H1 (cell line): Measurements from ENCODE around the gene F13B. TPM values are rescaled to one million over a fixed set of nuclear protein-coding genes. Genes with fewer than 3 reads are reported as not detected.

Source experiments
- CTCF ChIA-PET: fragments of 300-600 bp; sonication (Branson Sonifier 250); formaldehyde crosslinking; loops from one replicate; lab custom pipeline; 2021; ENCODE audit not compliant: partially characterized antibody; lab: Charles Lee
- POLR2A ChIA-PET: fragments of 300-600 bp; sonication (Branson Sonifier 250); formaldehyde crosslinking; loops from one replicate; lab custom pipeline; 2021; ENCODE audit warnings: inconsistent platforms; ENCODE audit not compliant: partially characterized antibody; lab: Charles Lee
- DNase-seq, 2 experiments: peaks; one replicate each; pipeline versions ENCODE4 v3.0.0 to v3.0.0-alpha.2; 2010 to 2022; ENCODE audit warnings: low spot score in 2 of 2, low read depth in 1 of 2, mixed read lengths in 1 of 2
- FAIRE-seq: peaks from 2 replicates; lab custom pipeline; 2011; peaks lifted over from hg19 to GRCh38; lab: Jason Lieb, UNC
- H2AFZ ChIP-seq: 2 replicates; pipeline ENCODE4 v1.8.1; 2012; ENCODE audit warnings: low read length, inconsistent platforms
- H2AK5ac ChIP-seq: 2 replicates; pipeline ENCODE4 v1.6.1; 2013; ENCODE audit warnings: low read depth, low read length
- H2BK120ac ChIP-seq: replicated peaks from 2 replicates; pipeline ENCODE3; 2013; ENCODE audit warnings: low read depth, low read length, inconsistent platforms
- H2BK12ac ChIP-seq: 2 replicates; pipeline ENCODE4 v1.6.1; 2013; ENCODE audit warnings: low read depth, low read length
- H2BK15ac ChIP-seq: 2 replicates; pipeline ENCODE4 v1.6.1; 2013; ENCODE audit warnings: low read length
- H2BK20ac ChIP-seq: 2 replicates; pipeline ENCODE4 v1.6.1; 2013; ENCODE audit warnings: low read length
- H2BK5ac ChIP-seq: 2 replicates; pipeline ENCODE4 v1.6.1; 2013; ENCODE audit warnings: low read depth, low read length
- H3K14ac ChIP-seq: 2 replicates; pipeline ENCODE4 v1.6.1; 2013; ENCODE audit warnings: inconsistent platforms; ENCODE audit not compliant: insufficient read length
- H3K18ac ChIP-seq: 2 replicates; pipeline ENCODE4 v1.6.1; 2013; ENCODE audit warnings: low read length; ENCODE audit errors: extremely low read depth
- H3K23ac ChIP-seq: 2 replicates; pipeline ENCODE4 v1.6.1; 2013; ENCODE audit warnings: inconsistent platforms; ENCODE audit not compliant: insufficient read length
- H3K23me2 ChIP-seq: 2 replicates; pipeline ENCODE4 v1.6.1; 2013; ENCODE audit warnings: low read depth, low read length
- H3K27ac ChIP-seq: 2 replicates; pipeline ENCODE4 v1.6.1; 2011; ENCODE audit warnings: low read depth, low read length, inconsistent platforms
- H3K27me3 ChIP-seq, 4 experiments: replicated peaks in 1 of 4; 1 replicate in 1 of 4; 2 replicates in 3 of 4; pipeline versions ENCODE4 v1.6.1 to v1.8.1; 2011 to 2013; ENCODE audit warnings: low read length in 3 of 4, mild to moderate bottlenecking in 3 of 4, inconsistent platforms in 2 of 4, mixed read lengths in 2 of 4, moderate library complexity in 1 of 4; ENCODE audit not compliant: control insufficient read depth in 3 of 4, insufficient read depth in 3 of 4; ENCODE audit errors: extremely low read depth in 1 of 4
- H3K36me3 ChIP-seq, 4 experiments: 2 replicates each; pipeline versions ENCODE4 v1.6.1 to v1.8.1; 2011 to 2013; ENCODE audit warnings: mild to moderate bottlenecking in 4 of 4, low read length in 3 of 4, moderate library complexity in 2 of 4, control low read depth in 1 of 4, inconsistent platforms in 1 of 4; ENCODE audit not compliant: insufficient read depth in 4 of 4, control insufficient read depth in 2 of 4
- H3K4ac ChIP-seq: replicated peaks from 2 replicates; pipeline ENCODE3; 2013; ENCODE audit warnings: low read length, low read depth, mixed read lengths, inconsistent platforms; ENCODE audit not compliant: insufficient read length
- H3K4me1 ChIP-seq, 4 experiments: replicated peaks in 1 of 4; 1 replicate in 1 of 4; 2 replicates in 3 of 4; pipeline versions ENCODE4 v1.6.1 to v1.8.1; 2011 to 2013; ENCODE audit warnings: low read length in 3 of 4, inconsistent platforms in 2 of 4, mixed read lengths in 1 of 4; ENCODE audit not compliant: insufficient read depth in 4 of 4, control insufficient read depth in 3 of 4
- H3K4me2 ChIP-seq, 2 experiments: 2 replicates each; pipeline versions ENCODE4 v1.6.1 to v1.8.1; 2011 to 2013; ENCODE audit warnings: low read depth in 2 of 2, low read length in 2 of 2, control low read depth in 1 of 2, inconsistent platforms in 1 of 2, mild to moderate bottlenecking in 1 of 2; ENCODE audit not compliant: insufficient read depth in 1 of 2
- H3K4me3 ChIP-seq, 4 experiments: fragments of 200-600, 300-600 bp in 1 of 4; sonication (generic), shearing (Covaris generic), sonication (Bioruptor Twin) in 1 of 4; 2 replicates each; pipeline versions ENCODE4 v1.5.1 to v1.8.1; 2011 to 2016; ENCODE audit warnings: low read length in 4 of 4, low read depth in 3 of 4, control low read depth in 2 of 4, inconsistent platforms in 2 of 4, mild to moderate bottlenecking in 2 of 4, mixed read lengths in 1 of 4, moderate library complexity in 1 of 4; ENCODE audit not compliant: insufficient read depth in 2 of 4; ENCODE audit errors: extremely low read depth in 1 of 4
- H3K56ac ChIP-seq: replicated peaks from 2 replicates; pipeline ENCODE3; 2013; ENCODE audit warnings: low read depth, mild to moderate bottlenecking, mixed read lengths, low read length, inconsistent platforms; ENCODE audit not compliant: insufficient read length
- H3K79me1 ChIP-seq: 2 replicates; pipeline ENCODE4 v1.6.1; 2013; ENCODE audit warnings: low read depth, low read length, control low read depth
- H3K79me2 ChIP-seq, 2 experiments: 2 replicates each; pipeline versions ENCODE4 v1.6.1 to v1.8.1; 2012 to 2013; ENCODE audit warnings: low read length in 2 of 2, mild to moderate bottlenecking in 2 of 2, inconsistent platforms in 1 of 2; ENCODE audit not compliant: insufficient read depth in 2 of 2, control insufficient read depth in 1 of 2
- H3K9ac ChIP-seq, 4 experiments: replicated peaks in 1 of 4; 1 replicate in 1 of 4; 2 replicates in 3 of 4; pipeline versions ENCODE4 v1.6.1 to v1.8.1; 2011 to 2013; ENCODE audit warnings: low read depth in 3 of 4, low read length in 3 of 4, control low read depth in 2 of 4, mild to moderate bottlenecking in 2 of 4, moderate library complexity in 2 of 4, inconsistent platforms in 1 of 4; ENCODE audit errors: extremely low read depth in 1 of 4
- H3K9me3 ChIP-seq, 2 experiments: 2 replicates each; pipeline versions ENCODE4 v1.6.1 to v1.8.1; 2012 to 2013; ENCODE audit warnings: mild to moderate bottlenecking in 2 of 2, moderate library complexity in 2 of 2, control low read depth in 1 of 2, inconsistent platforms in 1 of 2, low read depth in 1 of 2, low read length in 1 of 2, mixed read lengths in 1 of 2; ENCODE audit not compliant: insufficient read depth in 2 of 2
- H4K20me1 ChIP-seq, 2 experiments: replicated peaks in 1 of 2; 2 replicates each; pipeline versions ENCODE3 to v1.8.1; 2011 to 2013; ENCODE audit warnings: inconsistent platforms in 2 of 2, low read length in 2 of 2, mild to moderate bottlenecking in 1 of 2; ENCODE audit not compliant: insufficient read depth in 2 of 2, control insufficient read depth in 1 of 2
- H4K5ac ChIP-seq: 2 replicates; pipeline ENCODE4 v1.6.1; 2013; ENCODE audit warnings: low read length, low read depth, mixed read lengths, inconsistent platforms; ENCODE audit not compliant: insufficient read length
- H4K8ac ChIP-seq: 2 replicates; pipeline ENCODE4 v1.8.0; 2013; ENCODE audit warnings: mild to moderate bottlenecking, moderate library complexity, low read length, inconsistent platforms; ENCODE audit not compliant: insufficient read depth; ENCODE audit errors: extremely low read depth
- H4K91ac ChIP-seq: replicated peaks from 2 replicates; pipeline ENCODE3; 2013; ENCODE audit warnings: low read length, mixed read lengths, inconsistent platforms; ENCODE audit not compliant: insufficient read length
- EZH2 ChIP-seq: fragments of 200-600 bp; sonication (generic); IDR thresholded peaks from 2 replicates; pipeline ENCODE4 v1.7.1; 2012; ENCODE audit warnings: low read depth, mild to moderate bottlenecking, moderate library complexity, low read length, inconsistent platforms; ENCODE audit not compliant: severe bottlenecking
- GTF2F1 ChIP-seq: IDR thresholded peaks from 2 replicates; pipeline ENCODE4 v1.6.1; 2012; ENCODE audit warnings: low read depth, low read length, improper control_type of control experiment, borderline replicate concordance
- MAFK ChIP-seq: IDR thresholded peaks from 2 replicates; pipeline ENCODE4 v1.6.1; 2012; ENCODE audit warnings: low read depth, mild to moderate bottlenecking, improper control_type of control experiment, low read length
- WGBS, 2 experiments: shearing (Covaris generic) in 1 of 2; methylation state at CpG; one replicate each; pipeline versions ENCODE4 v1.1.6 to v1.1.7; 2013 to 2015; ENCODE audit warnings: low lambda C conversion rate in 2 of 2, mixed read lengths in 2 of 2, inconsistent platforms in 1 of 2, low coverage in 1 of 2, missing lambda C conversion rate in 1 of 2; ENCODE audit not compliant: insufficient replicate concordance in 2 of 2, insufficient coverage in 1 of 2, insufficient read length in 1 of 2; ENCODE audit errors: extremely low coverage in 1 of 2, missing lambda C conversion rate in 1 of 2; 5-methylcytosine and 5-hydroxymethylcytosine counted together
- polyA plus RNA-seq, 7 experiments: library from polyadenylated mRNA; depleted of rRNA in 3 of 7; stranded (reverse) in 5 of 7; unstranded in 2 of 7; fragments of >200 nt in 5 of 7; fragments of 200-250 nt in 2 of 7; gene quantifications; 1 replicate in 5 of 7; 2 replicates in 1 of 7; 4 replicates in 1 of 7; pipeline versions ENCODE4 v1.2.1 to v1.2.3, GENCODE V29; 2011 to 2013; ENCODE audit warnings: missing spikeins in 2 of 7, mixed read lengths in 2 of 7
- total RNA-seq: library from RNA; stranded (reverse); fragmentation: NEBNext Ultra II Directional; extraction: Animal tissue kit (Norgen Biotek cat#: 25700); gene quantifications from 2 replicates; pipeline ENCODE4 v1.2.1, GENCODE V29; 2021

The F13B gene
- total and polyA plus RNA-seq, 2 of the 8 experiments (the other 6 are each of a cell fraction or from before 2014, with no cell fraction given), result not detected

GRCh38 chr1:197066277-197066676 lies 783 bp downstream of the F13B start:
- H3K9ac ChIP-seq, result no peak overlapping the region
- no peak overlapping the region for H4K91ac ChIP-seq
- TF ChIP-seq EZH2 (no peak), MAFK (no peak), GTF2F1 (no peak)
- H3K36me3 ChIP-seq, result no peaks in the 10 kb centered on the region
- H3K14ac ChIP-seq, result no peak overlapping the region
- POLR2A ChIA-PET, result no interaction called here
- no peak overlapping the region for H3K4me3 ChIP-seq
- no peak overlapping the region for H3K23ac ChIP-seq
- no peak overlapping the region for H3K4me2 ChIP-seq
- H2BK15ac ChIP-seq, result no peak overlapping the region
- no peak overlapping the region for H2AK5ac ChIP-seq
- no peak overlapping the region for H4K8ac ChIP-seq
- no peak overlapping the region for H3K18ac ChIP-seq
- DNase-seq (no peak), FAIRE-seq (no peak)
- H3K9me3 ChIP-seq, result no peaks in the 10 kb centered on the region
- no peak overlapping the region for H3K4ac ChIP-seq
- no peaks in the 10 kb centered on the region for H4K20me1 ChIP-seq
- no peaks in the 10 kb centered on the region for H3K4me1 ChIP-seq
- H3K27me3 ChIP-seq, result no peaks in the 10 kb centered on the region
- 90% methylated on average over 1 of the region's 1 CpG; no CpG with 5 or more reads in 1 of the 2 experiments for WGBS, 2 experiments
- H2BK12ac ChIP-seq, result no peak overlapping the region
- H4K5ac ChIP-seq, result no peak overlapping the region
- no peaks in the 10 kb centered on the region for H3K79me1 ChIP-seq
- H3K79me2 ChIP-seq, result no peaks in the 10 kb centered on the region
- no peak overlapping the region for H2BK5ac ChIP-seq
- H2BK120ac ChIP-seq, result no peak overlapping the region
- no peak overlapping the region for H3K27ac ChIP-seq
- no peak overlapping the region for H2BK20ac ChIP-seq
- CTCF ChIA-PET, result interaction anchor here (0.6 to 1.8 kb wide), 4 partner anchors 76 to 343 kb away, joined by 3 to 5 read pairs (median 4); no protein-coding TSS in a partner anchor
- no peaks in the 10 kb centered on the region for H3K23me2 ChIP-seq
- H2AFZ ChIP-seq, result no peak overlapping the region
- H3K56ac ChIP-seq, result no peak overlapping the region
